ENCODE results near the gene COMMD10. TPM values are rescaled to one million over a fixed set of nuclear protein-coding genes. Genes with fewer than 3 reads are reported as not detected.

Gene COMMD10
- total and polyA plus RNA-seq, 2 of the 4 experiments (the other 2 are of a cell fraction) = 12.8 to 20.4 TPM

DNA sequence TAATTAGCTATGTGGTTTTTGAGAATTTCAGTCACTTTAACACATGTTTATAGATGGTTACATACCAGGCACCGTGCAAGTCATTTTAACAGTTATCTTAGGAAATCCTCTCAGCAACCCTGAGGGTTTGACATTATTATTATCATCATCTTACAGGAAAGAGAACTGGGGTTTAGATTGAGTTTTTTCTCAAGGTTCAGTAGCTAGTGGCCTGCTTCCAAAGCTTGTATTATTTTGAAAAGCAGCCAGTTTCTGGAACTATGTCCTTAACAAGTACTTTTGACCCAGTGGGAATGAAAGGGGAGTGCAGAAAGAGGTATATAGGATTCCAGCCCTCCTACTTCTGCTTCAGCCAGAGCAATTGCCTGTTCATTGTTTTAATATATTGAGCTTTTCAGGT is 157.5 kb downstream of the COMMD10 start:
- no peak overlapping the region for H4K8ac ChIP-seq (ENCODE audit: low read depth in 2 of 2, low read length in 2 of 2)
- dilution Hi-C loops (cut with HindIII; ENCODE audit: low sequenced_read_pairs, unreplicated experiment) = no loop called here
- no peak overlapping the region for H2AK9ac ChIP-seq (replicated peaks; ENCODE audit: low read depth, low read length, poor library complexity)
- no peak overlapping the region for H2BK120ac ChIP-seq (ENCODE audit: low read depth, low read length)
- no peaks in the 10 kb centered on the region for H3K9me1 ChIP-seq (ENCODE audit: insufficient read depth, low read length)
- H3K4ac ChIP-seq (ENCODE audit: low read depth, low read length) = no peak overlapping the region
- H3K14ac ChIP-seq (replicated peaks; ENCODE audit: low read depth, low read length) = no peak overlapping the region
- WGBS, 2 experiments (ENCODE audit: extremely low coverage in 2 of 2, insufficient read length in 1 of 2) = no CpG with 5 or more reads among the region's 1 CpG
- H4K91ac ChIP-seq (ENCODE audit: insufficient read depth, low read depth, low read length) = no peak overlapping the region
- no peak for TF ChIP-seq RFX5 (IDR thresholded peaks at IDR 0.05; ENCODE audit: low read depth, low read length)
- no peak for TF ChIP-seq NFE2L2 (IDR thresholded peaks at IDR 0.05; ENCODE audit: low read depth, low read length)
- TF ChIP-seq POLR2A (IDR thresholded peaks at IDR 0.05; ENCODE audit: low read depth, low read length) = no peak
- in situ Hi-C loops (cut with MboI; ENCODE audit: low sequenced_read_pairs) = no loop called here
- no peak overlapping the region for H3K9ac ChIP-seq (ENCODE audit: low read depth, low read length)
- H3K36me3 ChIP-seq (ENCODE audit: control insufficient read depth, insufficient read depth, low read length) = no peaks in the 10 kb centered on the region
- no peak overlapping the region for H2AK5ac ChIP-seq (ENCODE audit: low read depth, low read length)
- no peak overlapping the region for H3K23ac ChIP-seq (ENCODE audit: low read depth, low read length)
- no peak overlapping the region for H3K4me3 ChIP-seq (ENCODE audit: insufficient read depth, low read depth, low read length)
- BruUV-seq (replicated peaks) = no TSS peak
- H2BK20ac ChIP-seq (ENCODE audit: low read depth, low read length) = no peak overlapping the region
- intact Hi-C loops (cut with micrococcal nuclease) = no loop called here
- no peaks in the 10 kb centered on the region for H3K4me1 ChIP-seq (ENCODE audit: control insufficient read depth, insufficient read depth, low read length)
- H3K79me1 ChIP-seq (ENCODE audit: low read depth in 1 of 2, low read length in 2 of 2) = no peaks in the 10 kb centered on the region
- no peak overlapping the region for H2BK15ac ChIP-seq (ENCODE audit: low read depth, low read length)
- no peaks in the 10 kb centered on the region for H3K9me3 ChIP-seq (ENCODE audit: control insufficient read depth, insufficient read depth, low read length)
- no peaks in the 10 kb centered on the region for H3K27me3 ChIP-seq (ENCODE audit: control insufficient read depth, insufficient read depth, low read length)
- H2AFZ ChIP-seq (replicated peaks; ENCODE audit: low read length, poor library complexity) = no peak overlapping the region
- ChIA-PET POLR2A (ENCODE audit: unreplicated experiment) (interaction anchor here (0.6 kb wide), 1 partner anchor 16 kb away, joined by 6 read pairs; no protein-coding TSS in a partner anchor), CTCF (no interaction called here)
- H3K4me2 ChIP-seq (ENCODE audit: low read depth, low read length) = no peak overlapping the region
- H3K27ac ChIP-seq (ENCODE audit: insufficient read depth, low read length) = no peak overlapping the region
- no peak overlapping the region for H3K18ac ChIP-seq (ENCODE audit: low read depth, low read length)
- H4K5ac ChIP-seq (ENCODE audit: low read depth, low read length) = no peak overlapping the region
- H3K56ac ChIP-seq (ENCODE audit: extremely low read depth, insufficient read depth, low read length) = no peak overlapping the region
- peak; percentile 10 for DNase-seq
- no peaks in the 10 kb centered on the region for H4K20me1 ChIP-seq (ENCODE audit: insufficient read depth, low read length)
- H2BK5ac ChIP-seq (ENCODE audit: low read depth, low read length, poor library complexity, severe bottlenecking) = no peak overlapping the region
- peak; percentile 40; the same call in 1 of the 2 replicates for ATAC-seq (ENCODE audit: low read depth)

Data from IMR-90 (cell line).